Bronchial epithelial cell (primary cell): ENCODE measurements around the gene FGF11. TPM values are rescaled to one million over a fixed set of nuclear protein-coding genes. Genes with fewer than 3 reads are reported as not detected.
A peak's percentile ranks its signal among the peaks of the same experiment; 100 is the strongest.

ENCODE experiments used
- DNase-seq: peaks from one replicate; pipeline ENCODE4 v3.0.0-alpha.2; 2010; ENCODE audit warnings: low read depth
- FAIRE-seq: peaks from 2 replicates; lab custom pipeline; 2011; peaks lifted over from hg19 to GRCh38; lab: Jason Lieb, UNC
- H3K27me3 ChIP-seq: 2 replicates; pipeline ENCODE4 v1.5.1; 2011; ENCODE audit warnings: low read length; ENCODE audit not compliant: control insufficient read depth, insufficient read depth
- H3K36me3 ChIP-seq: 2 replicates; pipeline ENCODE4 v1.5.1; 2011; ENCODE audit warnings: low read length; ENCODE audit not compliant: control insufficient read depth, insufficient read depth
- H3K4me3 ChIP-seq: 2 replicates; pipeline ENCODE4 v1.5.1; 2011; ENCODE audit warnings: mild to moderate bottlenecking, low read depth, low read length, control low read depth
- CTCF ChIP-seq: IDR thresholded peaks from 2 replicates; pipeline ENCODE4 v1.5.1; 2011; ENCODE audit warnings: mild to moderate bottlenecking, moderate library complexity, low read length, control low read depth, inconsistent platforms; ENCODE audit not compliant: insufficient read depth, severe bottlenecking
- total RNA-seq: library from RNA; depleted of rRNA; stranded (reverse); fragments of >200 nt; gene quantifications from 2 replicates; pipeline ENCODE4 v1.2.1, GENCODE V29; 2014

Gene FGF11
- total RNA-seq, 1 donor from 2014 or later: 12.4 TPM

GRCh38 chr17:7440834-7441195 is 1.5 kb downstream of the FGF11 start:
- no peak for FAIRE-seq
- TF ChIP-seq CTCF: no peak
- Histone ChIP-seq H3K36me3 (peaks cover 2% of the 10 kb centered on the region), H3K27me3 (no peaks in the 10 kb centered on the region), H3K4me3 (peak overlapping the region; percentile 57)
- peak; percentile 25 for DNase-seq

- DNase-seq: no peak
- H3K4me3 ChIP-seq: no peak overlapping the region
- H3K36me3 ChIP-seq: peaks cover 2% of the 10 kb centered on the region
- no peak for FAIRE-seq
- no peak for TF ChIP-seq CTCF
- H3K27me3 ChIP-seq: no peaks in the 10 kb centered on the region
Measured at GRCh38 chr17:7441266-7441665, 2.0 kb downstream of the FGF11 start.

GRCh38 chr17:7442142-7442541 is 2.8 kb downstream of the FGF11 start:
- TF ChIP-seq CTCF: no peak
- Histone ChIP-seq H3K27me3 (no peaks in the 10 kb centered on the region), H3K4me3 (no peak overlapping the region), H3K36me3 (peaks cover 2% of the 10 kb centered on the region)
- DNase-seq (no peak), FAIRE-seq (no peak)

- Histone ChIP-seq H3K27me3 (no peaks in the 10 kb centered on the region), H3K4me3 (no peak overlapping the region), H3K36me3 (peaks cover 2% of the 10 kb centered on the region)
- no peak for TF ChIP-seq CTCF
- FAIRE-seq (peak; percentile 80), DNase-seq (peak; percentile 95)
Measured at GRCh38 chr17:7443499-7444485, 4.5 kb downstream of the FGF11 start.

GRCh38 chr17:7444682-7445618 is 5.6 kb downstream of the FGF11 start, which contains the start of gene CHRNB1:
Gene CHRNB1, plus strand, starts transcription at chr17:7445061. Its CDS starts 67 bp downstream, at chr17:7445128.
- peak within 1 kb of the TSS; percentile 36 for H3K4me3 ChIP-seq
- peaks cover 2% of the 10 kb centered on the region for H3K36me3 ChIP-seq
- peak; percentile 26 for DNase-seq
- no peaks in the 10 kb centered on the region for H3K27me3 ChIP-seq
- no peak for TF ChIP-seq CTCF
- no peak for FAIRE-seq
